Spleen (tissue), 11 donors: ENCODE results near the gene GJA1. TPM values are rescaled to one million over a fixed set of nuclear protein-coding genes. Genes with fewer than 3 reads are reported as not detected.

Source experiments
- DNase-seq: peaks from one replicate; pipeline ENCODE4 v3.0.0-alpha.2; 2020
- H3K27ac ChIP-seq, 8 donors: fragments of 200-600 bp; sonication (generic) in 7 of 8; 1 replicate in 4 of 8; 2 replicates in 4 of 8; pipeline versions ENCODE4 v1.5.0 to v1.8.0; 2016 to 2021; ENCODE audit warnings: inconsistent platforms in 4 of 8, mild to moderate bottlenecking in 4 of 8, moderate library complexity in 1 of 8
- H3K27me3 ChIP-seq, 7 donors: fragments of 200-600 bp; sonication (generic) in 6 of 7; replicated peaks in 1 of 7; 1 replicate in 4 of 7; 2 replicates in 3 of 7; pipeline versions ENCODE4 v1.5.0 to v1.8.0; 2016 to 2021; ENCODE audit warnings: inconsistent platforms in 3 of 7, mild to moderate bottlenecking in 1 of 7
- H3K36me3 ChIP-seq, 6 donors: fragments of 200-600 bp; sonication (generic) in 5 of 6; 1 replicate in 4 of 6; 2 replicates in 2 of 6; pipeline versions ENCODE4 v1.5.0 to v1.8.0; 2016 to 2021; ENCODE audit warnings: inconsistent platforms in 2 of 6
- H3K4me1 ChIP-seq, 6 donors: fragments of 200-600 bp; sonication (generic) in 5 of 6; 1 replicate in 3 of 6; 2 replicates in 3 of 6; pipeline versions ENCODE4 v1.5.0 to v1.8.0; 2016 to 2021; ENCODE audit warnings: inconsistent platforms in 3 of 6
- H3K4me3 ChIP-seq, 8 donors: fragments of 200-600 bp; sonication (generic) in 7 of 8; 1 replicate in 4 of 8; 2 replicates in 4 of 8; pipeline versions ENCODE4 v1.5.0 to v1.8.0; 2016 to 2021; ENCODE audit warnings: inconsistent platforms in 4 of 8, mild to moderate bottlenecking in 4 of 8, moderate library complexity in 2 of 8
- H3K9me3 ChIP-seq, 8 donors: fragments of 200-600 bp; sonication (generic) in 7 of 8; 1 replicate in 4 of 8; 2 replicates in 4 of 8; pipeline versions ENCODE4 v1.5.0 to v1.8.0; 2016 to 2021; ENCODE audit warnings: inconsistent platforms in 4 of 8
- POLR2A ChIP-seq, 3 donors: fragments of 450-650 bp; IDR thresholded peaks; one replicate each; pipeline ENCODE4 v1.5.1; 2017; ENCODE audit warnings: antibody characterized with exemption in 3 of 3, mild to moderate bottlenecking in 1 of 3
- POLR2AphosphoS5 ChIP-seq, 3 donors: sonication (generic); formaldehyde crosslinking; IDR thresholded peaks; one replicate each; pipeline ENCODE4 v1.5.1; 2017; ENCODE audit warnings: antibody characterized with exemption in 3 of 3
- WGBS, 5 donors: extraction: QIAGEN DNeasy Blood & Tissue Kit in 3 of 5; methylation state at CpG; one replicate each; pipeline versions ENCODE4 v1.1.5 to v1.1.7; 2013 to 2018; 5-methylcytosine and 5-hydroxymethylcytosine counted together
- intact Hi-C: fragments of 100-400 bp; cut with DNase I; formaldehyde crosslinking; loops from one replicate; pipeline ENCODE4 v1.15.0; 2023; ENCODE audit warnings: low total_unique reads
- polyA plus RNA-seq, 3 donors: library from polyadenylated mRNA; stranded (reverse); fragments of 200-250 nt; gene quantifications; one replicate each; pipeline ENCODE4 v1.2.1, GENCODE V29; 2013
- total RNA-seq, 7 donors: library from RNA; depleted of rRNA in 3 of 7; stranded (reverse); fragments of >200 nt in 3 of 7; fragmentation: NEBNext Ultra II Directional in 4 of 7; extraction: Animal tissue kit (Norgen Biotek cat#: 25700) in 4 of 7; gene quantifications; one replicate each; pipeline versions ENCODE4 v1.1.0 to v1.2.1, GENCODE V29; 2016 to 2021
- TF ChIP-seq, protein P1 (sequence below), 11 experiments: fragments of 200-600 bp in 7 of 11; fragments of 450-650 bp in 4 of 11; sonication (generic) in 4 of 11; IDR thresholded peaks in 8 of 11; conservative IDR thresholded peaks in 3 of 11; 1 replicate in 7 of 11; 2 replicates in 4 of 11; pipeline versions ENCODE4 v1.4.0 to v1.8.0; 2016 to 2021; ENCODE audit warnings: antibody characterized with exemption in 11 of 11, inconsistent platforms in 4 of 11, mild to moderate bottlenecking in 1 of 11
- donor health status: healthy with polysubstance abuse.
- donor health status: DM: no; HTN: no; CAD: no; lungs with moderate emphysema.
- donor health status: DM: no; HTN: no; CAD: no.
- donor health status: Bipolar disorder and iron deficiency.
- donor health status: healthy.
- donor health status: DM: no; HTN: no; CAD: no.
- donor health status: DM: yes; HTN: yes; CAD: no.

Gene GJA1
- total and polyA plus RNA-seq, 10 donors, result 1.3 to 8.1 (median 3.2) TPM

DNA sequence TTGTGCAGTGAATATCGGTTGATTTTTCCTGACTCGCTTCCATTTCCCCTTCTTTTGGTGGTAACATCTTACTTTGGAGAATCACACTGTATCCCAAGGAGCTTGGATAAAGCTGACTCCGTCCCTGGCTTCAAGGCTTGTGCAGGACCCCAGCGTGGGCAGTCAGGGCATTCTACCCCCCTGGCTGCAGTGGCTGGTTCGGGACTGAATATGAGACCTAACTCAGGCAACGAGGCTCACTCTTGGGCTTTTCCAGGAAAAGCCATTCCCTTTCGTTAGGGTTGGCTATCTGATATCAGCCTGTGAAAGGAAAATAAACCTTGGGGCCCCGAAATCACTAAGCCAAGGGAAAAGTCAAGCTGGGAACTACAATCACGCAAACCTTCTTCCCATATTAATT is 30.1 kb upstream of the GJA1 start:
- Histone ChIP-seq H3K4me3 (no peak overlapping the region), H3K4me1 (no peaks in the 10 kb centered on the region), H3K36me3 (no peaks in the 10 kb centered on the region), H3K27ac (no peak overlapping the region), H3K9me3 (no peaks in the 10 kb centered on the region), H3K27me3 (peaks cover 0 to 8% (median 0%) of the 10 kb centered on the region in 7 donors)
- intact Hi-C loops, result no loop called here
- WGBS, 5 donors, result 67 to 78% (median 76%) methylated on average over 9 of the region's 9 CpGs
- TF ChIP-seq POLR2A (IDR thresholded peaks at IDR 0.05) (no peak), POLR2AphosphoS5 (IDR thresholded peaks at IDR 0.05) (no peak)
- TF ChIP-seq, protein P1, sequence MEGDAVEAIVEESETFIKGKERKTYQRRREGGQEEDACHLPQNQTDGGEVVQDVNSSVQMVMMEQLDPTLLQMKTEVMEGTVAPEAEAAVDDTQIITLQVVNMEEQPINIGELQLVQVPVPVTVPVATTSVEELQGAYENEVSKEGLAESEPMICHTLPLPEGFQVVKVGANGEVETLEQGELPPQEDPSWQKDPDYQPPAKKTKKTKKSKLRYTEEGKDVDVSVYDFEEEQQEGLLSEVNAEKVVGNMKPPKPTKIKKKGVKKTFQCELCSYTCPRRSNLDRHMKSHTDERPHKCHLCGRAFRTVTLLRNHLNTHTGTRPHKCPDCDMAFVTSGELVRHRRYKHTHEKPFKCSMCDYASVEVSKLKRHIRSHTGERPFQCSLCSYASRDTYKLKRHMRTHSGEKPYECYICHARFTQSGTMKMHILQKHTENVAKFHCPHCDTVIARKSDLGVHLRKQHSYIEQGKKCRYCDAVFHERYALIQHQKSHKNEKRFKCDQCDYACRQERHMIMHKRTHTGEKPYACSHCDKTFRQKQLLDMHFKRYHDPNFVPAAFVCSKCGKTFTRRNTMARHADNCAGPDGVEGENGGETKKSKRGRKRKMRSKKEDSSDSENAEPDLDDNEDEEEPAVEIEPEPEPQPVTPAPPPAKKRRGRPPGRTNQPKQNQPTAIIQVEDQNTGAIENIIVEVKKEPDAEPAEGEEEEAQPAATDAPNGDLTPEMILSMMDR (IDR thresholded peaks at IDR 0.05 in 8 of 11, conservative IDR thresholded peaks at IDR 0.05 in 3 of 11), result no peak
- DNase-seq, result no peak

DNA sequence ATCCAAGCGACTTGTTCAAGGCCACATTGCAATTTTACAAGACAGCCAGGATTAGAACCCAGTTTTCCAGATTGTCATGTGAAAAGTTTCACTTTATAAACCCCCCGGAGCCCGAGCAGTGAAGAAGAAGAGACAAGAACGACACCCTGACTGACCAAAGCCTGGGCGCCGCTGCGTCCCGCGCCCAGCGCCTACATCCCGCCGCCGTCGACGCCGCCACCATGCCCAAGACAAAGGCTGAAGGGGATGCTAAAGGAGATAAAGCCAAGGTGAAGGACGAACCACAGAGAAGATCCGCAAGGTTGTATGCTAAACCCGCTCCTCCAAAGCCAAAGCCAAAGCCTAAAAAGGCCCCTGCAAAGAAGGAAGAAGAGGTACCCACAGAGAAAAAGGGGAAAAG is 27.1 kb upstream of the GJA1 start:
- Histone ChIP-seq H3K27me3 (peaks cover 0 to 8% (median 0%) of the 10 kb centered on the region in 7 donors), H3K27ac (no peak overlapping the region), H3K4me1 (no peaks in the 10 kb centered on the region), H3K4me3 (no peak overlapping the region), H3K9me3 (no peaks in the 10 kb centered on the region), H3K36me3 (no peaks in the 10 kb centered on the region)
- TF ChIP-seq POLR2A (IDR thresholded peaks at IDR 0.05) (no peak), POLR2AphosphoS5 (IDR thresholded peaks at IDR 0.05) (no peak)
- TF ChIP-seq, protein P1 (IDR thresholded peaks at IDR 0.05 in 8 of 11, conservative IDR thresholded peaks at IDR 0.05 in 3 of 11), result no peak
- DNase-seq, result no peak
- WGBS, 5 donors, result 90 to 96% (median 94%) methylated on average over 19 of the region's 19 CpGs
- intact Hi-C loops, result no loop called here

DNA sequence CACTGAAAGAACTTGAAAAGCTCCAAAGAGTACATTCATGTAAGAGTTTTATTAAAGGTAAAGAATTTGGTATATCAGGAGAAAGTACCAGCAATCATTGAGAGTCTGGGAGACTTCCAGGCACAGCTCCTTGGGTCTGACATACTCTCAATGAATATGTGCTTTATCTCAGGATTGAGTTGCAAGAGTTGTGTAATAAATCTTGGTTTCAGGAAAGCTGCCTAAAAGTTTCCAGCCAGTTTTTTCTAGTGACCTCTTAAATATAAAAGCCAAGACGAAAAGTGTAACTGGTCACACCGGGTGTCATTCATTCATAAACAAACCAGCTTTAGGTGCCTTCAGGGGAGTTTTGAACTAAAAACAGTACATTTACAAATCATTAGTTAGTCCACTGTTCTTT is 21.6 kb upstream of the GJA1 start:
- H3K9me3 ChIP-seq, result no peaks in the 10 kb centered on the region
- intact Hi-C loops, result no loop called here
- TF ChIP-seq POLR2A (IDR thresholded peaks at IDR 0.05) (no peak), POLR2AphosphoS5 (IDR thresholded peaks at IDR 0.05) (no peak)
- TF ChIP-seq, protein P1 (IDR thresholded peaks at IDR 0.05 in 8 of 11, conservative IDR thresholded peaks at IDR 0.05 in 3 of 11), result no peak
- no peaks in the 10 kb centered on the region for H3K36me3 ChIP-seq
- no peak for DNase-seq
- H3K27me3 ChIP-seq, result no peaks in the 10 kb centered on the region
- H3K27ac ChIP-seq, result no peak overlapping the region
- no peak overlapping the region for H3K4me3 ChIP-seq
- WGBS, 5 donors, result 71 to 87% (median 86%) methylated on average over 2 of the region's 2 CpGs
- no peaks in the 10 kb centered on the region for H3K4me1 ChIP-seq

DNA sequence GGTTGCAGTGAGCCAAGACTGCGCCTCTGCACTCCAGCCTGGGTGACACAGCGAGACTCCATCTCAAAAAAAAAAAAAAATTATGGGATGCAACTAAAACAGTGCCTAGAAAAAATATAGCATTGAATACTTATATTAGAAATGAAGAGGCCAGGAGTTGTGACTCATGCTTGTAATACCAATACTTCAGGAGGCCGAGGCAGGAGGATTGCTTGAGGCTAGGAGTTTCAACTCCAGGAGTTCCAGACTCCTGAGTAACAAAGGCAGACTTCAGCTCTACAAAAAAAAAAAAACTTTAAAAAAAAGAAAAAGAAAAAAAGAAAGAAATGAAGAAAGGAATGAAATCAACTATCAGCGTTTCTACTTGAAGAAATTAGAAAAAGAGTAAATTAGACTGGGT is 17.1 kb upstream of the GJA1 start:
- no peaks in the 10 kb centered on the region for H3K27me3 ChIP-seq
- TF ChIP-seq POLR2AphosphoS5 (IDR thresholded peaks at IDR 0.05) (no peak), POLR2A (IDR thresholded peaks at IDR 0.05) (no peak)
- TF ChIP-seq, protein P1 (IDR thresholded peaks at IDR 0.05 in 8 of 11, conservative IDR thresholded peaks at IDR 0.05 in 3 of 11), result no peak
- no peaks in the 10 kb centered on the region for H3K9me3 ChIP-seq
- intact Hi-C loops, result no loop called here
- no peaks in the 10 kb centered on the region for H3K36me3 ChIP-seq
- WGBS, 5 donors, result 90 to 95% (median 90%) methylated on average over 4 of the region's 4 CpGs
- no peak overlapping the region for H3K27ac ChIP-seq
- no peak overlapping the region for H3K4me3 ChIP-seq
- H3K4me1 ChIP-seq, result no peaks in the 10 kb centered on the region
- DNase-seq, result no peak
